ENCODE results near the gene MTUS2.

MTUS2 gene

GRCh38 chr13:29539856-29540255 lies 719.7 kb downstream of the MTUS2 start:
- no peak for DNase-seq (ENCODE audit: extremely low read depth, low read depth)
- TF ChIP-seq, protein P1, sequence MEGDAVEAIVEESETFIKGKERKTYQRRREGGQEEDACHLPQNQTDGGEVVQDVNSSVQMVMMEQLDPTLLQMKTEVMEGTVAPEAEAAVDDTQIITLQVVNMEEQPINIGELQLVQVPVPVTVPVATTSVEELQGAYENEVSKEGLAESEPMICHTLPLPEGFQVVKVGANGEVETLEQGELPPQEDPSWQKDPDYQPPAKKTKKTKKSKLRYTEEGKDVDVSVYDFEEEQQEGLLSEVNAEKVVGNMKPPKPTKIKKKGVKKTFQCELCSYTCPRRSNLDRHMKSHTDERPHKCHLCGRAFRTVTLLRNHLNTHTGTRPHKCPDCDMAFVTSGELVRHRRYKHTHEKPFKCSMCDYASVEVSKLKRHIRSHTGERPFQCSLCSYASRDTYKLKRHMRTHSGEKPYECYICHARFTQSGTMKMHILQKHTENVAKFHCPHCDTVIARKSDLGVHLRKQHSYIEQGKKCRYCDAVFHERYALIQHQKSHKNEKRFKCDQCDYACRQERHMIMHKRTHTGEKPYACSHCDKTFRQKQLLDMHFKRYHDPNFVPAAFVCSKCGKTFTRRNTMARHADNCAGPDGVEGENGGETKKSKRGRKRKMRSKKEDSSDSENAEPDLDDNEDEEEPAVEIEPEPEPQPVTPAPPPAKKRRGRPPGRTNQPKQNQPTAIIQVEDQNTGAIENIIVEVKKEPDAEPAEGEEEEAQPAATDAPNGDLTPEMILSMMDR (IDR thresholded peaks at IDR 0.05; ENCODE audit: low read depth, low read length) = no peak

DNA sequence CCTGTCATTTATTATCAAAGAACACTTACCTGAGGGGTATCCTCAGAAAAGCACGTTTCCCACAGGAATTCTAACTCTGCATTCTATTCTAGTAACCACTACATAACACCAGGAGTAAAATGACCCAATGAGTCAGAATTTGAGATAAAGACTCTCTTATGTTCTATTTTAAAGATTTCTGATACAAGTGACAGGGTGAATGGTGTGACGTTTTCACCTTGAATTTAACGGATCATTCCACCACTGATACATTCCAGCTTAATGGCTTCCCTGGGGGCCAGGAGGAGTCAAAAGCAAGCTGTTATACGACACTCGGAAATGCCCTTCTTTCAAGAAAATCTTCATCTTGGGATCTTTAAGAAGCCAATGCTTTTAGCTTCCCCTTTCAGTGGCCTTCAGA lies 720.2 kb downstream of the MTUS2 start:
- TF ChIP-seq, protein P1 (IDR thresholded peaks at IDR 0.05; ENCODE audit: low read depth, low read length) = no peak
- DNase-seq (ENCODE audit: extremely low read depth, low read depth) = no peak

DNA sequence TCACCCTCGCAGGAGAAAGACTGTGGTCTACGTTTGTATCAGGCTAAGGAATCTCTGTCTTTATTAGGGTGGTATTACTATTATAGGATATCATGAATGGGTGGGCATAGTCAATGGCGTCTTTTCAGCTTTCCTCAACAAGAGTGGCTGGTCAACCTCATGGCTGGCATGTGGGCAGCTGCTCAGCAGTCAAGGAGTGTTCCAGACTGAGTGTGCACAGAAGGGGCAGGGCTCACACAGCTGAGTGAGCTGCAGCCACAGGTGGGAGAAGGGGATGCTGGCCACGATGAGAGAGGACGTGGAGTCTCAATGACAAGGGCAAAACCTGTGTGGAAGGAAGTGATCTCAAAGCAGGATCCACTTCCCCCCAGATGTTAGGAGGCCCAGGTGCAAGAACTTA lies 720.7 kb downstream of the MTUS2 start:
- TF ChIP-seq, protein P1 (IDR thresholded peaks at IDR 0.05; ENCODE audit: low read depth, low read length) = no peak
- no peak for DNase-seq (ENCODE audit: extremely low read depth, low read depth)

DNA sequence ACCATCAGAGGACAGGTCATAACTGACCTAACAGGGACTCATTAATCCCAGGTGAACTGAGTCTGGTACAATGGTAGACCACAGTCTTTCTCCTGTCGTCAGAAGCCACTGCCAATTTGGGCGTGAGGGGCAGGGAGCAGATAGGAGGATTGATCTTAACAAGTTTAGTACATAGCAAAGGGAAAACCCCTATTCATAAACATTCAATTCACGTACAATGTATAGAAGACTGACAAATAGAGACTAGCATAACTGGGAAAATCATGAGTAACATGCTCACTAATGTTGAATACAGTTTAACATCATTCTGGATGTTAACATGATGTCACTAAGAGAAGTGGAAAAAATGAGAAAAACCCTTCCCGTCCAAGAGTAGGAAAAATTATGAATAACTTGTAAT lies 721.3 kb downstream of the MTUS2 start:
- no peak for DNase-seq (ENCODE audit: extremely low read depth, low read depth)
- TF ChIP-seq, protein P1 (IDR thresholded peaks at IDR 0.05; ENCODE audit: low read depth, low read length) = no peak

DNA sequence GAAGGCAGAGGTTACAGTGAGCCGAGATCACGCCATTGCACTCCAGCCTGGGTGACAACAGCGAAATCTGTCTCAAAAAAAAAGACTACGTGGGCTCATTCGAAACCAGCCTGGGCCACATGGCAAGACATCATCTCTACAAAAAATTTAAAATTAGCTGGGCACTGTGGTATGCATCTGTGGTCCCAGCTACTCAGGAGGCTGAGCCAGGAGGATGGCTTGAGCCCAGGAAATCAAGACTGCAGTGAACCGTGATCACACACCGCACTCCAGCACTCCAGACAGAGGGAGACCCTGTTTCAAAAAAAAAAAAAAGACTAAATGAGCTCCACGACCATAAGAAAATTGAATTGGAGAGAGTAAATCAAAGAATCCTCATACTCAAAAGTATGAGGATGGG lies 722.2 kb downstream of the MTUS2 start:
- TF ChIP-seq, protein P1 (IDR thresholded peaks at IDR 0.05; ENCODE audit: low read depth, low read length) = no peak
- no peak for DNase-seq (ENCODE audit: extremely low read depth, low read depth)

GRCh38 chr13:29543230-29544215 lies 723.4 kb downstream of the MTUS2 start:
- TF ChIP-seq, protein P1 (IDR thresholded peaks at IDR 0.05; ENCODE audit: low read depth, low read length) = no peak; the same call in 1 of the 2 replicates
- no peak for DNase-seq (ENCODE audit: extremely low read depth, low read depth)

DNA sequence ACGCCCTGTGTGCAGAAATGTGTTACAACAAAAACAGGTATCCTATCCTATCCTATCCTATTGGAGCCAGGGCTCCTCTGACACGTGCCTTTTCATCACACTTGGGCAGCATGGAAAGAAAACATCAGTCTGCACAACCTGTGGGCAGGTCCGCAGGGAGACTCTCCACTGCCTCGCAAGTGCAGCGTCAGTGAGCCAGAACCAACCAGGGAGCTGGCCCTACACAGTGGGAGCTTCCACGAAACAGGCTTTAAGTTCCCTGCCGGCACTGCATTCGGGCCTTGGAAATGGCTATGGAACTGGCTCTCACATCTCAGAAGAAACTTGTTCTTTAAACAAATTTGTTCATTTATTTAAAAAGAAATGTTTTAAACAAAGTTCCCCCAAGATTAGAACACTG lies 725.8 kb downstream of the MTUS2 start:
- DNase-seq (ENCODE audit: extremely low read depth, low read depth) = no peak
- TF ChIP-seq, protein P1 (IDR thresholded peaks at IDR 0.05; ENCODE audit: low read depth, low read length) = no peak

Data from AG09319 (cell line).